ENCODE data around the gene CAPNS1. TPM values are rescaled to one million over a fixed set of nuclear protein-coding genes. Genes with fewer than 3 reads are reported as not detected.

CAPNS1 gene
- total and polyA plus RNA-seq, 2 experiments from 2014 or later = 199 to 320 TPM

GRCh38 chr19:36116344-36116637 lies 23.6 kb upstream of the CAPNS1 start:
- Histone ChIP-seq H3K4me1 (ENCODE audit: insufficient read depth) (peaks cover 12% of the 10 kb centered on the region), H3K27ac (peak overlapping the region; percentile 54), H3K4me2 (peak overlapping the region; percentile 86), H3K4me3 (peak overlapping the region; percentile 29), H3K27me3 (no peaks in the 10 kb centered on the region), H3K79me2 (peaks cover 32% of the 10 kb centered on the region), H3K36me3 (replicated peaks; ENCODE audit: insufficient read depth, low read depth) (no peaks in the 10 kb centered on the region), H4K20me1 (ENCODE audit: insufficient read depth, poor library complexity, severe bottlenecking) (no peaks in the 10 kb centered on the region), H2AFZ (peak overlapping the region; percentile 18), H3K9me3 (ENCODE audit: low read depth) (no peaks in the 10 kb centered on the region), H3K9me2 (replicated peaks; ENCODE audit: insufficient read depth) (no peaks in the 10 kb centered on the region)
- no peak for TF ChIP-seq EZH2 (IDR thresholded peaks at IDR 0.05; ENCODE audit: borderline replicate concordance)
- no peak for DNase-seq (ENCODE audit: low spot score)
- 94% methylated on average over 1 of the region's 1 CpG for whole genome bisulfite sequencing (ENCODE audit: low lambda C conversion rate, missing lambda C conversion rate)

- H3K36me3 ChIP-seq (replicated peaks; ENCODE audit: insufficient read depth, low read depth) = no peaks in the 10 kb centered on the region
- no peak for DNase-seq (ENCODE audit: low spot score)
Measured at GRCh38 chr19:36120092-36120983, 19.5 kb upstream of the CAPNS1 start.

GRCh38 chr19:36120984-36121358 lies 18.9 kb upstream of the CAPNS1 start:
- Histone ChIP-seq H3K4me1 (ENCODE audit: insufficient read depth) (peaks cover 6% of the 10 kb centered on the region), H3K4me2 (no peak overlapping the region), H3K9me2 (replicated peaks; ENCODE audit: insufficient read depth) (no peaks in the 10 kb centered on the region), H3K9me3 (ENCODE audit: low read depth) (no peaks in the 10 kb centered on the region), H3K27me3 (no peaks in the 10 kb centered on the region), H3K4me3 (no peak overlapping the region), H3K36me3 (replicated peaks; ENCODE audit: insufficient read depth, low read depth) (no peaks in the 10 kb centered on the region), H3K79me2 (peaks cover 22% of the 10 kb centered on the region), H4K20me1 (ENCODE audit: insufficient read depth, poor library complexity, severe bottlenecking) (no peaks in the 10 kb centered on the region), H2AFZ (no peak overlapping the region), H3K27ac (no peak overlapping the region)
- WGBS (ENCODE audit: low lambda C conversion rate, missing lambda C conversion rate) = 92% methylated on average over 2 of the region's 18 CpGs
- DNase-seq (ENCODE audit: low spot score) = no peak
- no peak for TF ChIP-seq CTCF (IDR thresholded peaks at IDR 0.05; ENCODE audit: poor library complexity)
- TF ChIP-seq EZH2phosphoT487 (IDR thresholded peaks at IDR 0.05; ENCODE audit: low read depth, severe bottlenecking, unreplicated experiment) = no peak
- no peak for TF ChIP-seq EZH2 (IDR thresholded peaks at IDR 0.05; ENCODE audit: borderline replicate concordance)

More at GRCh38 chr19:36120092-36120983, 19.5 kb upstream of the CAPNS1 start:
- Histone ChIP-seq H4K20me1 (ENCODE audit: insufficient read depth, poor library complexity, severe bottlenecking) (no peaks in the 10 kb centered on the region), H3K9me3 (ENCODE audit: low read depth) (no peaks in the 10 kb centered on the region), H3K4me2 (no peak overlapping the region), H3K27me3 (no peaks in the 10 kb centered on the region), H3K4me3 (no peak overlapping the region), H3K4me1 (ENCODE audit: insufficient read depth) (peaks cover 7% of the 10 kb centered on the region), H3K27ac (no peak overlapping the region), H2AFZ (no peak overlapping the region), H3K9me2 (replicated peaks; ENCODE audit: insufficient read depth) (no peaks in the 10 kb centered on the region), H3K79me2 (peaks cover 22% of the 10 kb centered on the region)
- 89% methylated on average over 23 of the region's 26 CpGs for WGBS (ENCODE audit: low lambda C conversion rate, missing lambda C conversion rate)
- TF ChIP-seq CTCF (IDR thresholded peaks at IDR 0.05; ENCODE audit: poor library complexity) = no peak
- no peak for TF ChIP-seq EZH2 (IDR thresholded peaks at IDR 0.05; ENCODE audit: borderline replicate concordance)
- no peak for TF ChIP-seq EZH2phosphoT487 (IDR thresholded peaks at IDR 0.05; ENCODE audit: low read depth, severe bottlenecking, unreplicated experiment)

DNA sequence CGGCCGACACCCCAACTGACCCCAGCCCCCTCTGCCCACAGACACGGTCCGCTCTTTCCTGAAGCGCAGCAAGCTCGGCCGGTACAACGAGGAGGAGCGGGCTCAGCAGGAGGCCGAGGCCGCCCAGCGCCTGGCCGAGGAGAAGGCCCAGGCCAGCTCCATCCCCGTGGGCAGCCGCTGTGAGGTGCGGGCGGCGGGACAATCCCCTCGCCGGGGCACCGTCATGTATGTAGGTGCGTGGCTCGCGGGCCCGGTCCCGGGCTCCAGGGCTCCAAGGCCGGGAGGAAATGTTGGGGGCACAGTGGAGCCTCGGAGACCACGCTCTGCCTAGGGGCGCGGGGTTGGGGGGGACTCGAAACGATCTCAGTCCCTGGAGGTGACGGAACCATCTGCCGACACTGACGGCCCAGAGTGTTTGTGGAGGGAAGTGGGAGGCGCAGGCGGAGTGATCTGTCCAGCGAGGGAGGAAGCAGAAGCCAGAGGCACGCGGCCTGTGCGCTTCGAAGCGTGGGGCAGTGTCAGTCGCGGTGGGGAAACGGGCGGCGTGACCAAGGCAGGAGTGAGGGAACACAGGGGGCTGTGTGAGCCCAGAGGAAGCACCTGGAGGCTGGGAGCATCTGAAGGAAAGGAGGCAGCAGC lies 18.3 kb upstream of the CAPNS1 start:
- WGBS (ENCODE audit: low lambda C conversion rate, missing lambda C conversion rate) = 94% methylated on average over 46 of the region's 49 CpGs
- no peaks in the 10 kb centered on the region for H3K4me1 ChIP-seq (ENCODE audit: insufficient read depth)
- TF ChIP-seq EZH2 (IDR thresholded peaks at IDR 0.05; ENCODE audit: borderline replicate concordance) (no peak), CTCF (IDR thresholded peaks at IDR 0.05; ENCODE audit: poor library complexity) (no peak)
- no peak overlapping the region for H3K4me3 ChIP-seq
- H2AFZ ChIP-seq = no peak overlapping the region
- no peaks in the 10 kb centered on the region for H3K9me2 ChIP-seq (replicated peaks; ENCODE audit: insufficient read depth)
- H3K9me3 ChIP-seq (ENCODE audit: low read depth) = no peaks in the 10 kb centered on the region
- peaks cover 15% of the 10 kb centered on the region for H3K79me2 ChIP-seq
- no peak overlapping the region for H3K27ac ChIP-seq
- no peak for DNase-seq (ENCODE audit: low spot score)
- no peaks in the 10 kb centered on the region for H3K27me3 ChIP-seq
- no peaks in the 10 kb centered on the region for H4K20me1 ChIP-seq (ENCODE audit: insufficient read depth, poor library complexity, severe bottlenecking)
- H3K36me3 ChIP-seq (replicated peaks; ENCODE audit: insufficient read depth, low read depth) = no peaks in the 10 kb centered on the region
- no peak overlapping the region for H3K4me2 ChIP-seq
